ENCODE measurements around the gene DDN.

Gene DDN

GRCh38 chr12:49030714-49031572 lies 31.8 kb upstream of the DDN start:
- no peak for DNase-seq

GRCh38 chr12:49030119-49030518 lies 30.9 kb upstream of the DDN start:
- no peak for DNase-seq

- no peak for DNase-seq
These were observed 29.6 kb upstream of the DDN start for GRCh38 chr12:49028666-49029275.

- DNase-seq, result no peak
These were observed 28.8 kb upstream of the DDN start for GRCh38 chr12:49027846-49028555.

GRCh38 chr12:49026678-49027480 lies 27.7 kb upstream of the DDN start:
- DNase-seq, result no peak

GRCh38 chr12:49026101-49026500 lies 26.9 kb upstream of the DDN start:
- no peak for DNase-seq

- DNase-seq, result no peak
These were observed 26.3 kb upstream of the DDN start for GRCh38 chr12:49025463-49025862.

- DNase-seq, result no peak
These were observed 25.4 kb upstream of the DDN start for GRCh38 chr12:49024543-49024942.

GRCh38 chr12:49023812-49024211 lies 24.6 kb upstream of the DDN start:
- DNase-seq, result no peak

- DNase-seq, result no peak
These were observed 23.5 kb upstream of the DDN start for GRCh38 chr12:49022558-49023178.

GRCh38 chr12:49021292-49021915 lies 22.2 kb upstream of the DDN start:
- no peak for DNase-seq

GRCh38 chr12:49020441-49020840 lies 21.3 kb upstream of the DDN start:
- no peak for DNase-seq

- DNase-seq, result peak; percentile 90
These were observed 20.5 kb upstream of the DDN start for GRCh38 chr12:49019443-49020324.

- no peak for DNase-seq
These were observed 19.9 kb upstream of the DDN start for GRCh38 chr12:49019120-49019430.

GRCh38 chr12:49018261-49019119 lies 19.3 kb upstream of the DDN start, which contains the start of gene PRKAG1:
Gene PRKAG1 (minus strand): TSS chr12:49018776. CDS start chr12:49018740, 36 bp downstream.
- peak; percentile 99 for DNase-seq

GRCh38 chr12:49017891-49018260 lies 18.7 kb upstream of the DDN start:
- peak; percentile 86 for DNase-seq

GRCh38 chr12:49015196-49015595 lies 16.0 kb upstream of the DDN start:
- peak; percentile 71 for DNase-seq

- DNase-seq, result peak; percentile 61
These were observed 15.4 kb upstream of the DDN start for GRCh38 chr12:49014547-49014946.

GRCh38 chr12:49013428-49013827 lies 14.3 kb upstream of the DDN start:
- peak; percentile 11 for DNase-seq

GRCh38 chr12:49012739-49013138 lies 13.6 kb upstream of the DDN start:
- DNase-seq, result no peak
